OCI-LY7 (cell line): ENCODE data around the gene HORMAD2. TPM values are rescaled to one million over a fixed set of nuclear protein-coding genes. Genes with fewer than 3 reads are reported as not detected.

Experiments
- BruUV-seq: library from RNA; stranded (reverse); fragments of 400-500 nt; replicated peaks from 2 replicates; lab custom pipeline; 2021; lab: Mats Ljungman, UMichigan
- CTCF ChIA-PET: fragments of 300-600 bp; sonication (Branson Sonifier 250); formaldehyde crosslinking; loops from one replicate; lab custom pipeline; 2022; ENCODE audit warnings: antibody characterized with exemption; ENCODE audit not compliant: unreplicated experiment; lab: Charles Lee
- POLR2A ChIA-PET: fragments of 300-600 bp; sonication (Branson Sonifier 250); formaldehyde crosslinking; loops from one replicate; lab custom pipeline; 2022; ENCODE audit warnings: antibody characterized with exemption; lab: Charles Lee
- DNase-seq: peaks from one replicate; pipeline ENCODE4 v3.0.0-alpha.2; 2015; ENCODE audit warnings: low spot score
- H2AFZ ChIP-seq: fragments of 200-600 bp; sonication (generic), shearing (Covaris generic); 2 replicates; pipeline ENCODE4 v1.6.1; 2014; ENCODE audit warnings: mild to moderate bottlenecking, antibody characterized with exemption, low read length, moderate library complexity
- H3K27ac ChIP-seq: fragments of 200-600 bp; sonication (generic); 2 replicates; pipeline ENCODE4 v1.5.1; 2014; ENCODE audit warnings: mixed run types, low read depth, mild to moderate bottlenecking, moderate library complexity, low read length, inconsistent platforms; ENCODE audit not compliant: poor library complexity, severe bottlenecking
- H3K36me3 ChIP-seq: fragments of 200-600 bp; sonication (generic); 2 replicates; pipeline ENCODE4 v1.6.1; 2014; ENCODE audit warnings: mild to moderate bottlenecking, antibody characterized with exemption, low read length, moderate library complexity, mixed read lengths; ENCODE audit not compliant: insufficient read depth
- H3K4me1 ChIP-seq: fragments of 200-600 bp; sonication (generic); 2 replicates; pipeline ENCODE4 v1.5.1; 2014; ENCODE audit warnings: mild to moderate bottlenecking, low read length; ENCODE audit not compliant: insufficient read depth, poor library complexity, severe bottlenecking
- H3K4me2 ChIP-seq: fragments of 200-600 bp; sonication (generic); 2 replicates; pipeline ENCODE4 v1.6.1; 2014; ENCODE audit warnings: mild to moderate bottlenecking, low read length
- H3K4me3 ChIP-seq: fragments of 200-600 bp; sonication (generic); 2 replicates; pipeline ENCODE4 v1.5.1; 2014; ENCODE audit warnings: mild to moderate bottlenecking, low read depth, low read length; ENCODE audit not compliant: poor library complexity, severe bottlenecking
- H3K79me2 ChIP-seq: fragments of 200-600 bp; sonication (generic); 2 replicates; pipeline ENCODE4 v1.6.1; 2016; ENCODE audit warnings: low read depth, mild to moderate bottlenecking, low read length, moderate library complexity, mixed read lengths; ENCODE audit not compliant: insufficient read depth
- H3K9me2 ChIP-seq: fragments of 200-600 bp; sonication (generic); 2 replicates; pipeline ENCODE4 v1.6.1; 2016; ENCODE audit warnings: mild to moderate bottlenecking, low read length, mixed read lengths; ENCODE audit not compliant: insufficient read depth
- H3K9me3 ChIP-seq: fragments of 200-600 bp; sonication (generic); 2 replicates; pipeline ENCODE4 v1.6.1; 2014; ENCODE audit warnings: mild to moderate bottlenecking, mixed run types, low read length, mixed read lengths
- H4K20me1 ChIP-seq: fragments of 200-600 bp; sonication (generic); 2 replicates; pipeline ENCODE4 v1.6.1; 2014; ENCODE audit warnings: mild to moderate bottlenecking, antibody characterized with exemption, low read length, moderate library complexity, mixed read lengths; ENCODE audit not compliant: insufficient read depth
- EZH2phosphoT487 ChIP-seq: fragments of 200-600 bp; sonication (generic); IDR thresholded peaks from 2 replicates; pipeline ENCODE4 v1.6.1; 2018; ENCODE audit warnings: low read depth, borderline replicate concordance, mild to moderate bottlenecking, mixed run types, antibody characterized with exemption, low read length, moderate library complexity, mixed read lengths
- intact Hi-C: fragments of 100-400 bp; cut with micrococcal nuclease; formaldehyde crosslinking; loops from one replicate; pipeline ENCODE4 v1.10.0; 2022; ENCODE audit not compliant: unreplicated experiment
- total RNA-seq, 2 experiments: library from RNA; depleted of rRNA in 1 of 2; stranded (reverse); fragments of >200 nt in 1 of 2; shearing (Covaris generic) in 1 of 2; gene quantifications; 2 replicates each; pipeline ENCODE4 v1.2.3, GENCODE V29; 2014 to 2022
- TF ChIP-seq, protein P1 (sequence below): fragments of 200-600 bp; sonication (generic); conservative IDR thresholded peaks from 2 replicates; pipeline ENCODE4 v1.5.1; 2014; ENCODE audit warnings: mild to moderate bottlenecking, antibody characterized with exemption, low read length, moderate library complexity, mixed read lengths

Gene HORMAD2
- total RNA-seq, 2 experiments from 2014 or later = not detected

DNA sequence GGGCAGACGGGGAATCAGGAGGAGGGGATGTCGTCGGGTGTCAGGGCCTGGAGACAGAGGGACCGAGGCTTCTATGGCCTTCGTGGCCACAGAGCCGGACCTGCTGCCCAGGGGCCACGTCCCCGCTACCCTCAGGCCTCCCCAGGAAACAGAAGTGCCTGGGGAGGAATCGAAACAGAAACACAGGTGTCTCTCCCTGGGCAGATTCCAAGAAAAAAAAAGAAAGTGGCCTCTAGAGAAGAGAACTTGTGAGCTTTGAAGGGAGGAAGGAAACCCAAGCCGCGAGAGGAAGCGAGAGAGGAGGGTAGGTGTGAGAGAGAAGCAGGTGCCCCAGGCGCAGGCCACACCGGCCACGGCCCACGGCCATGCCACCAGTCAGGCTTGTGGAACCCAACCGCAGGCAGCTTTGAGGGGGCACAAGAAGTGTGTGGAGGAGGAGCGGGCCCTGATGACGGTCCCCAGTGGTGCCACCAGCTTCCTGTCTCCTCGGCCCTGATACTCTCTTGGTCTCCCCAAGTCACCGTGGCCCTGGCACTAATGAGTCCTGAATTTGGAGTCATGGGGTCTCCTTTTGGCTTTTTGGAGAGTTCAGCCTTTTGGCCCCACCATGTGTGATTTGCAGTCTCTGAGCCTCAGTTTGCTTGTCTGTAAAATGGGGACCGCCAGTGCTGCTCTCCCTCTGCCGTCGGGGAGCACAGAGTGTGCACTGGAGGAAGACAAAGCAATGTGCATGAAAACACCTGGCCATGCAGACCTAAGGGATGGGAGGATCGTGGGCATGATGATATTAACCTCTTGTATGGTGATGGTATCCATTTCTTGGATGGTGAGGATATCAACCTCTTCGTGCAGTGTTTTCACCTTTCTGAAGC, 141.1 kb downstream of the HORMAD2 start:
- Histone ChIP-seq H4K20me1 (no peaks in the 10 kb centered on the region), H3K36me3 (no peaks in the 10 kb centered on the region), H3K9me3 (no peaks in the 10 kb centered on the region), H3K4me2 (peak overlapping the region; percentile 28), H3K27ac (no peak overlapping the region), H2AFZ (no peak overlapping the region), H3K9me2 (no peaks in the 10 kb centered on the region), H3K79me2 (no peaks in the 10 kb centered on the region), H3K4me1 (peaks cover 20% of the 10 kb centered on the region), H3K4me3 (no peak overlapping the region)
- POLR2A ChIA-PET = interaction anchor here (0.6 to 1.0 kb wide), 2 partner anchors 17 to 524 kb away, joined by 3 read pairs; no protein-coding TSS in a partner anchor
- BruUV-seq = no TSS peak
- CTCF ChIA-PET = no interaction called here
- peak; percentile 61 for DNase-seq
- no peak for TF ChIP-seq EZH2phosphoT487
- TF ChIP-seq, protein P1, sequence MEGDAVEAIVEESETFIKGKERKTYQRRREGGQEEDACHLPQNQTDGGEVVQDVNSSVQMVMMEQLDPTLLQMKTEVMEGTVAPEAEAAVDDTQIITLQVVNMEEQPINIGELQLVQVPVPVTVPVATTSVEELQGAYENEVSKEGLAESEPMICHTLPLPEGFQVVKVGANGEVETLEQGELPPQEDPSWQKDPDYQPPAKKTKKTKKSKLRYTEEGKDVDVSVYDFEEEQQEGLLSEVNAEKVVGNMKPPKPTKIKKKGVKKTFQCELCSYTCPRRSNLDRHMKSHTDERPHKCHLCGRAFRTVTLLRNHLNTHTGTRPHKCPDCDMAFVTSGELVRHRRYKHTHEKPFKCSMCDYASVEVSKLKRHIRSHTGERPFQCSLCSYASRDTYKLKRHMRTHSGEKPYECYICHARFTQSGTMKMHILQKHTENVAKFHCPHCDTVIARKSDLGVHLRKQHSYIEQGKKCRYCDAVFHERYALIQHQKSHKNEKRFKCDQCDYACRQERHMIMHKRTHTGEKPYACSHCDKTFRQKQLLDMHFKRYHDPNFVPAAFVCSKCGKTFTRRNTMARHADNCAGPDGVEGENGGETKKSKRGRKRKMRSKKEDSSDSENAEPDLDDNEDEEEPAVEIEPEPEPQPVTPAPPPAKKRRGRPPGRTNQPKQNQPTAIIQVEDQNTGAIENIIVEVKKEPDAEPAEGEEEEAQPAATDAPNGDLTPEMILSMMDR = no peak
- intact Hi-C loops = no loop called here

DNA sequence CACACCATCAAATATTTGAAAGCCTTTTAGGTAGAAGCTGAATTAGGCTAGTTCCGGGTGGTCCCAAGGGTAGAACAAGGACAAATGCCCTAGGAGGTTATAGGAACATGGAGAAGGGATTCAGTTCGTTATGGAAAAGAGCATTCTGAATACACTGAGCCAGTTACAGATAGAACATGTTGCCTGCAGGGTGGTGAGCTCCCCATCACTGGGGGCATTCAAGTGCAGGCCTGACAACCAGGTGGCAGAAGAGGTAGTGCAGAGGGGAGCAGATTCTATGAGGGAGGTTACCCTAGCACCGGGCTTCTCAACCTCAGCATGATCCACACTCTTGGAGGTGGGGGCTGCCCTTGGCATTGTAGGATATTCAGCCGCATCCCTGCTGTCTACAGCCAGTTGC, 142.1 kb downstream of the HORMAD2 start:
- BruUV-seq = no TSS peak
- H3K9me3 ChIP-seq = no peaks in the 10 kb centered on the region
- POLR2A ChIA-PET = interaction anchor here (0.6 kb wide), 1 partner anchor 13 kb away, joined by 5 read pairs; no protein-coding TSS in a partner anchor
- CTCF ChIA-PET = no interaction called here
- no peaks in the 10 kb centered on the region for H3K9me2 ChIP-seq
- no peaks in the 10 kb centered on the region for H4K20me1 ChIP-seq
- intact Hi-C loops = no loop called here
- TF ChIP-seq EZH2phosphoT487 = no peak
- TF ChIP-seq, protein P1 = no peak
- no peaks in the 10 kb centered on the region for H3K79me2 ChIP-seq
- no peaks in the 10 kb centered on the region for H3K36me3 ChIP-seq
- H3K27ac ChIP-seq = no peak overlapping the region
- no peak overlapping the region for H3K4me2 ChIP-seq
- no peak overlapping the region for H3K4me3 ChIP-seq
- peaks cover 20% of the 10 kb centered on the region for H3K4me1 ChIP-seq
- no peak overlapping the region for H2AFZ ChIP-seq
- DNase-seq = no peak

DNA sequence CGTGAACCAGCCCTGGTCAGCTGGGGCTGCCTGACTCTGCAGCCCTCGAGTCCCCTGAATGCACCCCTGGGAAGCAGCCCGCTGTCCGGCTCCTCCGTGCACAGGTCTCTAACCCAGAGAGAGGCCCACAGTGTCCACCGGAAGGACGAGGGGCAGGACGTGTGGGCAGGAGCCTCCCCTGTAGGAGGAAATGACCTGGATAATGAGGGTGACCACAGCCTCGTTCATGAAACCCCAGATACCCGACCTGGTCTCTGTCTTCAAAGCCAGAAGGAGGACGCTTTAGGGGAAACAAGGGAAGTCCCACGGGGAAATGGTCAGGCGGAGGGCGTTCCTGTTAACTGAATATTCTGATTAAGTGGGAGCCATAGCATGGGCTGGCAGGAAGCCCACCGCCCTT, 143.0 kb downstream of the HORMAD2 start:
- POLR2A ChIA-PET = no interaction called here

More for the DNA sequence above, 143.0 kb downstream of the HORMAD2 start:
- Histone ChIP-seq H3K4me1 (peaks cover 20% of the 10 kb centered on the region), H2AFZ (no peak overlapping the region), H3K4me2 (no peak overlapping the region), H3K4me3 (no peak overlapping the region), H3K79me2 (no peaks in the 10 kb centered on the region), H3K27ac (no peak overlapping the region), H3K36me3 (no peaks in the 10 kb centered on the region), H3K9me2 (no peaks in the 10 kb centered on the region), H4K20me1 (no peaks in the 10 kb centered on the region), H3K9me3 (no peaks in the 10 kb centered on the region)
- no peak for TF ChIP-seq EZH2phosphoT487
- TF ChIP-seq, protein P1 = no peak
- no peak for DNase-seq
- CTCF ChIA-PET = no interaction called here
- intact Hi-C loops = no loop called here
- no TSS peak for BruUV-seq
